Panc1 (cell line): ENCODE data around the gene GUCY1A1. TPM values are rescaled to one million over a fixed set of nuclear protein-coding genes. Genes with fewer than 3 reads are reported as not detected.

Experiments
- ATAC-seq: fragments of 200-7000 bp; cut with Tn5 transposase; 2 replicates; pipeline ENCODE4 v1.9.1; 2020; ENCODE audit warnings: mild to moderate bottlenecking, moderate library complexity
- BruUV-seq: library from RNA; stranded (reverse); fragments of 400-500 nt; replicated peaks from 2 replicates; lab custom pipeline; 2021; lab: Mats Ljungman, UMichigan
- CTCF ChIA-PET: fragments of 300-600 bp; sonication (Branson Sonifier 250); formaldehyde crosslinking; loops from one replicate; lab custom pipeline; 2022; ENCODE audit warnings: antibody characterized with exemption; lab: Charles Lee
- POLR2A ChIA-PET: fragments of 300-600 bp; sonication (Branson Sonifier 250); formaldehyde crosslinking; loops from one replicate; lab custom pipeline; 2022; ENCODE audit warnings: antibody characterized with exemption; lab: Charles Lee
- DNase-seq: peaks from one replicate; pipeline ENCODE4 v3.0.0-alpha.2; 2010; ENCODE audit warnings: low read depth, low spot score
- H3K27ac ChIP-seq: 2 replicates; pipeline ENCODE4 v1.5.1; 2011; ENCODE audit warnings: mild to moderate bottlenecking, low read length, inconsistent platforms
- H3K27me3 ChIP-seq: fragments of 200-500 bp; sonication (Bioruptor generic); 2 replicates; pipeline ENCODE4 v1.6.0; 2014; ENCODE audit warnings: low read length, inconsistent platforms; ENCODE audit not compliant: control insufficient read depth, insufficient read depth
- H3K36me3 ChIP-seq: fragments of 200-500 bp; sonication (Bioruptor generic); 2 replicates; pipeline ENCODE4 v1.5.1; 2014; ENCODE audit warnings: inconsistent platforms, mild to moderate bottlenecking, low read length, moderate library complexity; ENCODE audit not compliant: control insufficient read depth, insufficient read depth
- H3K4me1 ChIP-seq: 2 replicates; pipeline ENCODE4 v1.5.1; 2011; ENCODE audit warnings: inconsistent platforms, mild to moderate bottlenecking, low read length, moderate library complexity; ENCODE audit not compliant: control insufficient read depth, insufficient read depth
- H3K4me3 ChIP-seq, 2 experiments: 2 replicates each; pipeline ENCODE4 v1.5.1; 2011 to 2012; ENCODE audit warnings: low read depth in 2 of 2, low read length in 2 of 2, mild to moderate bottlenecking in 2 of 2, inconsistent platforms in 1 of 2, moderate library complexity in 1 of 2
- H3K9me3 ChIP-seq: fragments of 200-500 bp; sonication (Bioruptor generic); 2 replicates; pipeline ENCODE4 v1.5.1; 2014; ENCODE audit warnings: low read depth, mild to moderate bottlenecking, inconsistent platforms, low read length, moderate library complexity; ENCODE audit not compliant: control insufficient read depth, insufficient read depth
- POLR2AphosphoS5 ChIP-seq: IDR thresholded peaks from 2 replicates; pipeline ENCODE4 v1.6.1; 2012; ENCODE audit warnings: mild to moderate bottlenecking, low read depth, low read length, moderate library complexity
- SIN3A ChIP-seq: IDR thresholded peaks from 2 replicates; pipeline ENCODE4 v1.6.1; 2012; ENCODE audit warnings: low read depth, mild to moderate bottlenecking, low read length, moderate library complexity, borderline replicate concordance; ENCODE audit not compliant: insufficient read depth
- TCF7L2 ChIP-seq: IDR thresholded peaks from 2 replicates; pipeline ENCODE4 v1.6.1; 2011; ENCODE audit warnings: mild to moderate bottlenecking, low read depth, low read length, inconsistent platforms
- in situ Hi-C: cut with HindIII; loops from 2 replicates; pipeline ENCODE4 v1.10.0; 2016; ENCODE audit warnings: low sequenced_read_pairs, low pct_unique_long_range_greater_than_20kb
- intact Hi-C: fragments of 100-400 bp; cut with micrococcal nuclease; formaldehyde crosslinking; loops from one replicate; pipeline ENCODE4 v1.10.0; 2022; ENCODE audit not compliant: unreplicated experiment
- total RNA-seq: library from RNA; stranded (reverse); gene quantifications from one replicate; pipeline ENCODE4 v1.2.1, GENCODE V29; 2021; ENCODE audit not compliant: unreplicated experiment
- TF ChIP-seq, protein P1 (sequence below), 2 experiments: IDR thresholded peaks; 2 replicates each; pipeline ENCODE4 v1.6.1; 2011 to 2012; ENCODE audit warnings: low read depth in 2 of 2, control low read depth in 1 of 2, low read length in 1 of 2, mild to moderate bottlenecking in 1 of 2, moderate library complexity in 1 of 2; ENCODE audit not compliant: insufficient read depth in 1 of 2
- TF ChIP-seq, protein P2 (sequence below): fragments of 450-650 bp; IDR thresholded peaks from 2 replicates; pipeline ENCODE4 v1.5.1; 2017; ENCODE audit warnings: mild to moderate bottlenecking

Gene GUCY1A1
- total RNA-seq, 1 experiment from 2014 or later, result 0.57 TPM

DNA sequence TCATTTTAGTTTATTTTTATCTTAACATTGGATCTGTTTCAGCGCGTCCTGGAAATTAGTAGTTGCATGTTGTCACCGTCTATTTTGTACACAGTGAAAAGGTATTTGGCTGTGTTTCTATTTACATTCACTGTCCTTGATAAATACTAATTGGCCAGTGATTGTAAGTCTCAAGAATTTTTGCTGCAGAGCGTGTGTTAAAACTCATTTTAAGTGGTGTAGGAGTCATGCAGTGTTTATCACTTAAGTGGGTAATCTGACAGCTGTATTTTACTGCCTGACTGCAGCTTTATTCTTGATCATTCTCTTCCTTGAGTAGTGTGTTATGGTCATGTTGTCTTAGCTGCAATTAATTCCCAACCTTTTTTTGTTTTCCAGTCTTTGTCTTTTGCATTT is 9.8 kb downstream of the GUCY1A1 start:
- Histone ChIP-seq H3K4me3 (no peak overlapping the region), H3K9me3 (no peaks in the 10 kb centered on the region), H3K4me1 (no peaks in the 10 kb centered on the region), H3K27ac (no peak overlapping the region), H3K36me3 (no peaks in the 10 kb centered on the region; the same call in 1 of the 2 replicates), H3K27me3 (no peaks in the 10 kb centered on the region)
- intact Hi-C loops, result no loop called here
- no TSS peak for BruUV-seq
- TF ChIP-seq, protein P1, sequence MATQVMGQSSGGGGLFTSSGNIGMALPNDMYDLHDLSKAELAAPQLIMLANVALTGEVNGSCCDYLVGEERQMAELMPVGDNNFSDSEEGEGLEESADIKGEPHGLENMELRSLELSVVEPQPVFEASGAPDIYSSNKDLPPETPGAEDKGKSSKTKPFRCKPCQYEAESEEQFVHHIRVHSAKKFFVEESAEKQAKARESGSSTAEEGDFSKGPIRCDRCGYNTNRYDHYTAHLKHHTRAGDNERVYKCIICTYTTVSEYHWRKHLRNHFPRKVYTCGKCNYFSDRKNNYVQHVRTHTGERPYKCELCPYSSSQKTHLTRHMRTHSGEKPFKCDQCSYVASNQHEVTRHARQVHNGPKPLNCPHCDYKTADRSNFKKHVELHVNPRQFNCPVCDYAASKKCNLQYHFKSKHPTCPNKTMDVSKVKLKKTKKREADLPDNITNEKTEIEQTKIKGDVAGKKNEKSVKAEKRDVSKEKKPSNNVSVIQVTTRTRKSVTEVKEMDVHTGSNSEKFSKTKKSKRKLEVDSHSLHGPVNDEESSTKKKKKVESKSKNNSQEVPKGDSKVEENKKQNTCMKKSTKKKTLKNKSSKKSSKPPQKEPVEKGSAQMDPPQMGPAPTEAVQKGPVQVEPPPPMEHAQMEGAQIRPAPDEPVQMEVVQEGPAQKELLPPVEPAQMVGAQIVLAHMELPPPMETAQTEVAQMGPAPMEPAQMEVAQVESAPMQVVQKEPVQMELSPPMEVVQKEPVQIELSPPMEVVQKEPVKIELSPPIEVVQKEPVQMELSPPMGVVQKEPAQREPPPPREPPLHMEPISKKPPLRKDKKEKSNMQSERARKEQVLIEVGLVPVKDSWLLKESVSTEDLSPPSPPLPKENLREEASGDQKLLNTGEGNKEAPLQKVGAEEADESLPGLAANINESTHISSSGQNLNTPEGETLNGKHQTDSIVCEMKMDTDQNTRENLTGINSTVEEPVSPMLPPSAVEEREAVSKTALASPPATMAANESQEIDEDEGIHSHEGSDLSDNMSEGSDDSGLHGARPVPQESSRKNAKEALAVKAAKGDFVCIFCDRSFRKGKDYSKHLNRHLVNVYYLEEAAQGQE (IDR thresholded peaks at IDR 0.05; ENCODE audit: insufficient read depth in 1 of 2, low read depth in 2 of 2, low read length in 1 of 2), result no peak
- TF ChIP-seq SIN3A, result no peak
- TF ChIP-seq TCF7L2, result no peak
- TF ChIP-seq POLR2AphosphoS5, result no peak
- TF ChIP-seq, protein P2, sequence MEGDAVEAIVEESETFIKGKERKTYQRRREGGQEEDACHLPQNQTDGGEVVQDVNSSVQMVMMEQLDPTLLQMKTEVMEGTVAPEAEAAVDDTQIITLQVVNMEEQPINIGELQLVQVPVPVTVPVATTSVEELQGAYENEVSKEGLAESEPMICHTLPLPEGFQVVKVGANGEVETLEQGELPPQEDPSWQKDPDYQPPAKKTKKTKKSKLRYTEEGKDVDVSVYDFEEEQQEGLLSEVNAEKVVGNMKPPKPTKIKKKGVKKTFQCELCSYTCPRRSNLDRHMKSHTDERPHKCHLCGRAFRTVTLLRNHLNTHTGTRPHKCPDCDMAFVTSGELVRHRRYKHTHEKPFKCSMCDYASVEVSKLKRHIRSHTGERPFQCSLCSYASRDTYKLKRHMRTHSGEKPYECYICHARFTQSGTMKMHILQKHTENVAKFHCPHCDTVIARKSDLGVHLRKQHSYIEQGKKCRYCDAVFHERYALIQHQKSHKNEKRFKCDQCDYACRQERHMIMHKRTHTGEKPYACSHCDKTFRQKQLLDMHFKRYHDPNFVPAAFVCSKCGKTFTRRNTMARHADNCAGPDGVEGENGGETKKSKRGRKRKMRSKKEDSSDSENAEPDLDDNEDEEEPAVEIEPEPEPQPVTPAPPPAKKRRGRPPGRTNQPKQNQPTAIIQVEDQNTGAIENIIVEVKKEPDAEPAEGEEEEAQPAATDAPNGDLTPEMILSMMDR, result no peak
- ChIA-PET POLR2A (no interaction called here), CTCF (no interaction called here)
- DNase-seq (no peak), ATAC-seq (no peak)
- in situ Hi-C loops, result no loop called here

DNA sequence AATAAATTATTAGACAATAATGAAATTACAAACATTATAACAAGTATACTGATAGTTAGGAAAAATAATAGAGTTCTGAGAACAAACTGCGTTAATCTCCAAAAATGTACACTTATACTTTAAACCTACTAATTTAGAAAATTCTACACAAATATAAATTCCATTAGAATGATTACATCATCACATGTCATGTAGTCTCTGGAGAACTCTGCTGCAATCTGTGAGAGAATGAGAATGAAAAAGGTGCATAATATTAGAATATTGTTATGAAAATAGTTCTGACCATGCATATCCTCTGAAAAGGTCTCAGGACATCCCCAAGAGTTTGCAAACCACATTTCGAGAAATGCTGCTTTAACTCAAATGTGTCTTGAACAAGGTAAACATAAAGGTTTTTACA is 11.4 kb downstream of the GUCY1A1 start:
- in situ Hi-C loops (no loop called here), intact Hi-C loops (no loop called here)
- no peaks in the 10 kb centered on the region; the same call in 1 of the 2 replicates for H3K36me3 ChIP-seq
- no peaks in the 10 kb centered on the region for H3K9me3 ChIP-seq
- H3K4me1 ChIP-seq, result no peaks in the 10 kb centered on the region
- no peak for DNase-seq
- H3K27ac ChIP-seq, result no peak overlapping the region
- H3K27me3 ChIP-seq, result no peaks in the 10 kb centered on the region
- H3K4me3 ChIP-seq, result no peak overlapping the region
- POLR2A ChIA-PET, result no interaction called here
- no peak for TF ChIP-seq POLR2AphosphoS5
- no peak for TF ChIP-seq SIN3A
- TF ChIP-seq, protein P2, result no peak
- ATAC-seq, result no peak
- BruUV-seq, result no TSS peak
- CTCF ChIA-PET, result no interaction called here
